H9 (cell line): ENCODE data around the gene TMEM63B. TPM values are rescaled to one million over a fixed set of nuclear protein-coding genes. Genes with fewer than 3 reads are reported as not detected.

Experiments
- DNase-seq: peaks from one replicate; pipeline ENCODE4 v3.0.0-alpha.2; 2017
- H2AFZ ChIP-seq: one replicate; pipeline ENCODE4 v1.6.1; 2013; ENCODE audit warnings: mild to moderate bottlenecking, low read length, control low read depth, moderate library complexity
- H2AK5ac ChIP-seq: 2 replicates; pipeline ENCODE4 v1.6.1; 2013; ENCODE audit warnings: low read length, control low read depth, mixed read lengths; ENCODE audit not compliant: insufficient read length
- H2BK120ac ChIP-seq: one replicate; pipeline ENCODE4 v1.6.1; 2013; ENCODE audit warnings: low read depth, mild to moderate bottlenecking, low read length, control low read depth, inconsistent platforms; ENCODE audit not compliant: poor library complexity, severe bottlenecking
- H2BK12ac ChIP-seq: 2 replicates; pipeline ENCODE4 v1.6.1; 2013; ENCODE audit warnings: low read length, control low read depth, mixed read lengths, low read depth; ENCODE audit not compliant: insufficient read length
- H2BK15ac ChIP-seq: 2 replicates; pipeline ENCODE4 v1.6.1; 2013; ENCODE audit warnings: low read depth, low read length, control low read depth
- H2BK20ac ChIP-seq: one replicate; pipeline ENCODE4 v1.6.1; 2013; ENCODE audit warnings: low read depth, mild to moderate bottlenecking, low read length, control low read depth, inconsistent platforms; ENCODE audit not compliant: poor library complexity, severe bottlenecking
- H2BK5ac ChIP-seq: 2 replicates; pipeline ENCODE4 v1.6.1; 2013; ENCODE audit warnings: low read length, control low read depth, mixed read lengths; ENCODE audit not compliant: insufficient read length
- H3K14ac ChIP-seq: 2 replicates; pipeline ENCODE4 v1.6.1; 2013; ENCODE audit warnings: low read length, control low read depth; ENCODE audit not compliant: insufficient read depth
- H3K18ac ChIP-seq: 2 replicates; pipeline ENCODE4 v1.6.1; 2013; ENCODE audit warnings: low read depth, mild to moderate bottlenecking, mixed read lengths, low read length, control low read depth; ENCODE audit not compliant: insufficient read length
- H3K23ac ChIP-seq: 2 replicates; pipeline ENCODE4 v1.6.1; 2013; ENCODE audit warnings: low read length, control low read depth, mixed read lengths, low read depth; ENCODE audit not compliant: insufficient read length
- H3K23me2 ChIP-seq: 2 replicates; pipeline ENCODE4 v1.6.1; 2013; ENCODE audit warnings: low read depth, mild to moderate bottlenecking, mixed read lengths, low read length, control low read depth; ENCODE audit not compliant: insufficient read length, poor library complexity, severe bottlenecking
- H3K27ac ChIP-seq: 2 replicates; pipeline ENCODE4 v1.5.1; 2013; ENCODE audit warnings: low read length, control low read depth, mixed read lengths, low read depth; ENCODE audit not compliant: insufficient read length
- H3K27me3 ChIP-seq: 2 replicates; pipeline ENCODE4 v1.6.1; 2013; ENCODE audit warnings: low read length, control low read depth, inconsistent platforms; ENCODE audit not compliant: insufficient read depth
- H3K4ac ChIP-seq: 2 replicates; pipeline ENCODE4 v1.6.1; 2013; ENCODE audit warnings: low read depth, mild to moderate bottlenecking, control low read depth, inconsistent platforms, low read length, moderate library complexity
- H3K4me1 ChIP-seq: 2 replicates; pipeline ENCODE4 v1.6.1; 2013; ENCODE audit warnings: low read length, control low read depth, inconsistent platforms; ENCODE audit not compliant: insufficient read depth
- H3K4me2 ChIP-seq: 2 replicates; pipeline ENCODE4 v1.6.1; 2013; ENCODE audit warnings: low read length, control low read depth, mixed read lengths; ENCODE audit not compliant: insufficient read length, insufficient read depth
- H3K56ac ChIP-seq: 2 replicates; pipeline ENCODE4 v1.6.1; 2013; ENCODE audit warnings: low read depth, mild to moderate bottlenecking, mixed read lengths, low read length, control low read depth; ENCODE audit not compliant: insufficient read length
- H3K79me1 ChIP-seq: 2 replicates; pipeline ENCODE4 v1.6.1; 2013; ENCODE audit warnings: low read depth, mild to moderate bottlenecking, moderate library complexity, low read length, control low read depth, inconsistent platforms; ENCODE audit not compliant: insufficient read depth, poor library complexity, severe bottlenecking
- H3K79me2 ChIP-seq: 2 replicates; pipeline ENCODE4 v1.6.1; 2013; ENCODE audit warnings: low read length, control low read depth, inconsistent platforms; ENCODE audit not compliant: insufficient read depth
- H3K9ac ChIP-seq: 2 replicates; pipeline ENCODE4 v1.6.1; 2013; ENCODE audit warnings: low read length, control low read depth, mixed read lengths; ENCODE audit not compliant: insufficient read length; ENCODE audit errors: extremely low read depth
- H3K9me3 ChIP-seq: one replicate; pipeline ENCODE4 v1.6.1; 2013; ENCODE audit warnings: low read depth, low read length, inconsistent platforms; ENCODE audit not compliant: control insufficient read depth
- H3T11ph ChIP-seq: one replicate; pipeline ENCODE4 v1.6.1; 2013; ENCODE audit warnings: mild to moderate bottlenecking, low read length, control low read depth, inconsistent platforms
- H4K20me1 ChIP-seq: one replicate; pipeline ENCODE4 v1.6.1; 2013; ENCODE audit not compliant: control insufficient read depth, insufficient read length, insufficient read depth
- H4K5ac ChIP-seq: 2 replicates; pipeline ENCODE4 v1.6.1; 2013; ENCODE audit warnings: low read depth, mild to moderate bottlenecking, mixed read lengths, low read length, control low read depth; ENCODE audit not compliant: insufficient read length
- H4K8ac ChIP-seq: replicated peaks from 2 replicates; pipeline ENCODE4 v1.6.1; 2013; ENCODE audit warnings: low read length, control low read depth, mixed read lengths, low read depth; ENCODE audit not compliant: insufficient read length
- H4K91ac ChIP-seq: 2 replicates; pipeline ENCODE4 v1.6.1; 2013; ENCODE audit warnings: low read depth, mild to moderate bottlenecking, moderate library complexity, mixed read lengths, low read length, control low read depth; ENCODE audit not compliant: insufficient read length
- H3K27ac Mint-ChIP-seq, 3 experiments: 2 replicates in 2 of 3; 3 replicates in 1 of 3; pipeline ENCODE4 v1.8.0; 2020 to 2021; ENCODE audit warnings: mixed read lengths in 3 of 3, mild to moderate bottlenecking in 1 of 3, moderate library complexity in 1 of 3
- H3K27me3 Mint-ChIP-seq: 2 replicates; pipeline ENCODE4 v1.8.0; 2021; ENCODE audit warnings: low read depth, mild to moderate bottlenecking, moderate library complexity, mixed read lengths
- H3K36me3 Mint-ChIP-seq, 3 experiments: 2 replicates in 2 of 3; 3 replicates in 1 of 3; pipeline ENCODE4 v1.8.0; 2020 to 2021; ENCODE audit warnings: low read depth in 3 of 3, mixed read lengths in 3 of 3; ENCODE audit not compliant: insufficient read depth in 1 of 3
- H3K4me1 Mint-ChIP-seq, 2 experiments: 2 replicates each; pipeline ENCODE4 v1.8.0; 2020; ENCODE audit warnings: mixed read lengths in 2 of 2
- H3K4me3 Mint-ChIP-seq, 2 experiments: 2 replicates in 1 of 2; 3 replicates in 1 of 2; pipeline ENCODE4 v1.8.0; 2020 to 2021; ENCODE audit warnings: mild to moderate bottlenecking in 2 of 2, mixed read lengths in 2 of 2, moderate library complexity in 1 of 2
- H3K9me3 Mint-ChIP-seq, 2 experiments: 2 replicates in 1 of 2; 3 replicates in 1 of 2; pipeline ENCODE4 v1.8.0; 2020; ENCODE audit warnings: mild to moderate bottlenecking in 2 of 2, mixed read lengths in 2 of 2, moderate library complexity in 1 of 2
- CTCF ChIP-seq: fragments of 200-600 bp; sonication (generic); conservative IDR thresholded peaks from 3 replicates; pipeline ENCODE4 v1.8.0; 2021; ENCODE audit warnings: antibody characterized with exemption, mild to moderate bottlenecking
- WGBS: extraction: QIAGEN DNeasy Blood & Tissue Kit; methylation state at CpG from one replicate; pipeline ENCODE4 v1.1.7; 2013; ENCODE audit warnings: missing lambda C conversion rate, low lambda C conversion rate, mixed read lengths; ENCODE audit not compliant: insufficient read length; ENCODE audit errors: extremely low coverage; 5-methylcytosine and 5-hydroxymethylcytosine counted together
- total RNA-seq: library from RNA; stranded (reverse); gene quantifications from 2 replicates; pipeline ENCODE4 v1.2.1, GENCODE V29; 2021

TMEM63B gene
- total RNA-seq, 1 experiment from 2014 or later = 56.3 TPM

GRCh38 chr6:44108471-44108870, 18.9 kb upstream of the TMEM63B start:
- Histone ChIP-seq H2BK20ac (no peak overlapping the region), H4K5ac (no peak overlapping the region), H3K27ac (no peak overlapping the region), H2AK5ac (no peak overlapping the region), H4K91ac (no peak overlapping the region), H3T11ph (no peak overlapping the region), H2BK15ac (no peak overlapping the region), H3K14ac (no peak overlapping the region), H3K23ac (no peak overlapping the region), H4K20me1 (no peaks in the 10 kb centered on the region), H3K56ac (no peak overlapping the region), H4K8ac (no peak overlapping the region), H2BK12ac (no peak overlapping the region), H2BK5ac (no peak overlapping the region), H3K18ac (no peak overlapping the region), H3K4me1 (no peaks in the 10 kb centered on the region), H3K4ac (no peak overlapping the region), H3K9ac (no peak overlapping the region), H3K4me2 (no peak overlapping the region), H3K9me3 (no peaks in the 10 kb centered on the region), H3K27me3 (no peaks in the 10 kb centered on the region), H3K23me2 (no peaks in the 10 kb centered on the region), H2AFZ (no peak overlapping the region), H3K79me2 (0 out of 2 replicates have a peak, but pooled peaks cover 1% of the 10 kb centered on the region), H2BK120ac (no peak overlapping the region), H3K79me1 (peaks cover 8% of the 10 kb centered on the region)
- Mint-ChIP-seq H3K9me3 (no peaks in the 10 kb centered on the region), H3K36me3 (peaks cover 34 to 91% (median 88%) of the 10 kb centered on the region in 3 experiments; a peak in 6 of 7 replicates), H3K27me3 (no peaks in the 10 kb centered on the region), H3K4me3 (no peak overlapping the region), H3K4me1 (peaks cover 3% of the 10 kb centered on the region in 2 experiments; a peak in 2 of 4 replicates), H3K27ac (peak overlapping the region in 2 of 3 experiments; percentile 21 to 59; a peak in 2 of 7 replicates)
- TF ChIP-seq CTCF = no peak
- WGBS = no CpG with 5 or more reads among the region's 1 CpG
- no peak for DNase-seq
